ENCODE measurements around the gene KRTAP12-1.
"Not testable (repeated sequence)": the region's sequence is repeated elsewhere in the genome, so short reads cannot be mapped to it uniquely, and the experiment has no call there.

Gene KRTAP12-1

GRCh38 chr21:44670642-44671432 lies 11.1 kb downstream of the KRTAP12-1 start:
- Histone ChIP-seq H3K27me3 (ENCODE audit: control insufficient read depth, insufficient read depth, low read length) (no peaks in the 10 kb centered on the region), H3K9ac (ENCODE audit: low read length) (no peak overlapping the region), H3K36me3 (ENCODE audit: control insufficient read depth, insufficient read depth, low read length) (no peaks in the 10 kb centered on the region), H3K9me3 (ENCODE audit: control insufficient read depth, low read length) (no peaks in the 10 kb centered on the region), H3K4me1 (ENCODE audit: control insufficient read depth, insufficient read depth, low read length) (no peaks in the 10 kb centered on the region), H3K4me3 (ENCODE audit: low read length) (no peak overlapping the region)

- H3K4me1 ChIP-seq (ENCODE audit: control insufficient read depth, insufficient read depth, low read length): no peaks in the 10 kb centered on the region
- H3K9me3 ChIP-seq (ENCODE audit: control insufficient read depth, low read length): no peaks in the 10 kb centered on the region
- H3K27me3 ChIP-seq (ENCODE audit: control insufficient read depth, insufficient read depth, low read length): no peaks in the 10 kb centered on the region
- H3K9ac ChIP-seq (ENCODE audit: low read length): no peak overlapping the region
- H3K36me3 ChIP-seq (ENCODE audit: control insufficient read depth, insufficient read depth, low read length): no peaks in the 10 kb centered on the region
- H3K4me3 ChIP-seq (ENCODE audit: low read length): no peak overlapping the region
These were observed 14.4 kb downstream of the KRTAP12-1 start for GRCh38 chr21:44667612-44668011.

GRCh38 chr21:44666401-44667320 lies 15.3 kb downstream of the KRTAP12-1 start, which contains the start of gene KRTAP12-2:
Gene KRTAP12-2 (minus strand): TSS chr21:44666927. CDS start chr21:44666886, 41 bp downstream.
- Histone ChIP-seq H3K9me3 (ENCODE audit: control insufficient read depth, low read length) (no peaks in the 10 kb centered on the region), H3K27me3 (ENCODE audit: control insufficient read depth, insufficient read depth, low read length) (no peaks in the 10 kb centered on the region), H3K4me3 (ENCODE audit: low read length) (no peak within 1 kb of the TSS), H3K4me1 (ENCODE audit: control insufficient read depth, insufficient read depth, low read length) (no peaks in the 10 kb centered on the region), H3K36me3 (ENCODE audit: control insufficient read depth, insufficient read depth, low read length) (no peaks in the 10 kb centered on the region), H3K9ac (ENCODE audit: low read length) (no peak within 1 kb of the TSS)

GRCh38 chr21:44664691-44665090 lies 17.3 kb downstream of the KRTAP12-1 start:
- no peaks in the 10 kb centered on the region for H3K4me1 ChIP-seq (ENCODE audit: control insufficient read depth, insufficient read depth, low read length)
- no peak overlapping the region for H3K4me3 ChIP-seq (ENCODE audit: low read length)
- H3K9ac ChIP-seq (ENCODE audit: low read length): no peak overlapping the region
- no peaks in the 10 kb centered on the region for H3K27me3 ChIP-seq (ENCODE audit: control insufficient read depth, insufficient read depth, low read length)
- no peaks in the 10 kb centered on the region for H3K9me3 ChIP-seq (ENCODE audit: control insufficient read depth, low read length)
- no peaks in the 10 kb centered on the region for H3K36me3 ChIP-seq (ENCODE audit: control insufficient read depth, insufficient read depth, low read length)

GRCh38 chr21:44661567-44661966 lies 20.4 kb downstream of the KRTAP12-1 start:
- H3K4me1 ChIP-seq (ENCODE audit: control insufficient read depth, insufficient read depth, low read length); H3K9me3 ChIP-seq (ENCODE audit: control insufficient read depth, low read length); H3K9ac ChIP-seq (ENCODE audit: low read length): not testable (repeated sequence)

GRCh38 chr21:44658913-44659595 lies 22.9 kb downstream of the KRTAP12-1 start:
- Histone ChIP-seq H3K4me3 (ENCODE audit: low read length) (no peak overlapping the region), H3K36me3 (ENCODE audit: control insufficient read depth, insufficient read depth, low read length) (no peaks in the 10 kb centered on the region), H3K9me3 (ENCODE audit: control insufficient read depth, low read length) (no peaks in the 10 kb centered on the region), H3K27me3 (ENCODE audit: control insufficient read depth, insufficient read depth, low read length) (peaks cover 10% of the 10 kb centered on the region), H3K4me1 (ENCODE audit: control insufficient read depth, insufficient read depth, low read length) (no peaks in the 10 kb centered on the region), H3K9ac (ENCODE audit: low read length) (no peak overlapping the region)

More at GRCh38 chr21:44661567-44661966, 20.4 kb downstream of the KRTAP12-1 start:
- not testable (repeated sequence) for H3K36me3 ChIP-seq (ENCODE audit: control insufficient read depth, insufficient read depth, low read length); H3K27me3 ChIP-seq (ENCODE audit: control insufficient read depth, insufficient read depth, low read length); H3K4me3 ChIP-seq (ENCODE audit: low read length)

GRCh38 chr21:44658541-44658910 lies 23.4 kb downstream of the KRTAP12-1 start:
- no peaks in the 10 kb centered on the region for H3K9me3 ChIP-seq (ENCODE audit: control insufficient read depth, low read length)
- no peak overlapping the region for H3K9ac ChIP-seq (ENCODE audit: low read length)
- no peak overlapping the region for H3K4me3 ChIP-seq (ENCODE audit: low read length)
- H3K36me3 ChIP-seq (ENCODE audit: control insufficient read depth, insufficient read depth, low read length): no peaks in the 10 kb centered on the region
- H3K4me1 ChIP-seq (ENCODE audit: control insufficient read depth, insufficient read depth, low read length): no peaks in the 10 kb centered on the region
- H3K27me3 ChIP-seq (ENCODE audit: control insufficient read depth, insufficient read depth, low read length): peaks cover 10% of the 10 kb centered on the region

GRCh38 chr21:44657635-44658540 lies 24.1 kb downstream of the KRTAP12-1 start, which contains the start of gene KRTAP12-3:
Gene KRTAP12-3 (plus strand): TSS chr21:44657932. CDS start chr21:44657980, 48 bp downstream.
- Histone ChIP-seq H3K9me3 (ENCODE audit: control insufficient read depth, low read length) (no peaks in the 10 kb centered on the region), H3K36me3 (ENCODE audit: control insufficient read depth, insufficient read depth, low read length) (no peaks in the 10 kb centered on the region), H3K9ac (ENCODE audit: low read length) (no peak within 1 kb of the TSS), H3K27me3 (ENCODE audit: control insufficient read depth, insufficient read depth, low read length) (peaks cover 10% of the 10 kb centered on the region), H3K4me1 (ENCODE audit: control insufficient read depth, insufficient read depth, low read length) (no peaks in the 10 kb centered on the region), H3K4me3 (ENCODE audit: low read length) (no peak within 1 kb of the TSS)

- Histone ChIP-seq H3K4me3 (ENCODE audit: low read length) (no peak overlapping the region), H3K9ac (ENCODE audit: low read length) (no peak overlapping the region), H3K4me1 (ENCODE audit: control insufficient read depth, insufficient read depth, low read length) (no peaks in the 10 kb centered on the region), H3K9me3 (ENCODE audit: control insufficient read depth, low read length) (no peaks in the 10 kb centered on the region), H3K27me3 (ENCODE audit: control insufficient read depth, insufficient read depth, low read length) (peaks cover 10% of the 10 kb centered on the region), H3K36me3 (ENCODE audit: control insufficient read depth, insufficient read depth, low read length) (no peaks in the 10 kb centered on the region)
These were observed 25.1 kb downstream of the KRTAP12-1 start for GRCh38 chr21:44656868-44657267.

GRCh38 chr21:44654576-44655175 lies 27.3 kb downstream of the KRTAP12-1 start, which contains the start of gene KRTAP12-4:
Gene KRTAP12-4 (minus strand): TSS chr21:44654659. CDS start chr21:44654614, 45 bp downstream.
- Histone ChIP-seq H3K36me3 (ENCODE audit: control insufficient read depth, insufficient read depth, low read length) (no peaks in the 10 kb centered on the region), H3K27me3 (ENCODE audit: control insufficient read depth, insufficient read depth, low read length) (peaks cover 10% of the 10 kb centered on the region), H3K4me3 (ENCODE audit: low read length) (no peak within 1 kb of the TSS), H3K9ac (ENCODE audit: low read length) (no peak within 1 kb of the TSS), H3K4me1 (ENCODE audit: control insufficient read depth, insufficient read depth, low read length) (no peaks in the 10 kb centered on the region), H3K9me3 (ENCODE audit: control insufficient read depth, low read length) (no peaks in the 10 kb centered on the region)
